Prostate gland (tissue), 2 donors: Measurements from ENCODE around the gene ATP10B. TPM values are rescaled to one million over a fixed set of nuclear protein-coding genes. Genes with fewer than 3 reads are reported as not detected.
"Not testable (repeated sequence)": the region's sequence is repeated elsewhere in the genome, so short reads cannot be mapped to it uniquely, and the experiment has no call there.

Experiments used
- DNase-seq: peaks from one replicate; pipeline ENCODE4 v3.0.0-alpha.2; 2019; ENCODE audit warnings: low spot score
- H3K27ac ChIP-seq, 2 donors: fragments of 200-600 bp; sonication (generic); 2 replicates each; pipeline ENCODE4 v1.5.1; 2017 to 2019
- H3K27me3 ChIP-seq: fragments of 200-600 bp; sonication (generic); replicated peaks from 2 replicates; pipeline ENCODE4 v1.5.1; 2019; ENCODE audit not compliant: insufficient read depth
- H3K36me3 ChIP-seq, 2 donors: fragments of 200-600 bp; sonication (generic); 1 replicate in 1 of 2; 2 replicates in 1 of 2; pipeline versions ENCODE4 v1.5.1 to v1.8.1; 2017 to 2019
- H3K4me1 ChIP-seq: fragments of 200-600 bp; sonication (generic); replicated peaks from 2 replicates; pipeline ENCODE4 v1.5.1; 2019
- H3K4me3 ChIP-seq, 2 donors: fragments of 200-600 bp; sonication (generic); 2 replicates each; pipeline ENCODE4 v1.5.1; 2017 to 2019
- H3K9me3 ChIP-seq: fragments of 200-600 bp; sonication (generic); 2 replicates; pipeline ENCODE4 v1.5.1; 2017
- CTCF ChIP-seq, 4 experiments: fragments of 200-600 bp in 2 of 4; fragments of 450-650 bp in 2 of 4; sonication (generic) in 2 of 4; IDR thresholded peaks; 1 replicate in 3 of 4; 2 replicates in 1 of 4; pipeline ENCODE4 v1.5.1; 2016 to 2019; ENCODE audit warnings: antibody characterized with exemption in 4 of 4, mild to moderate bottlenecking in 2 of 4, moderate library complexity in 2 of 4
- POLR2A ChIP-seq: fragments of 450-650 bp; IDR thresholded peaks from one replicate; pipeline ENCODE4 v1.6.1; 2016; ENCODE audit warnings: antibody characterized with exemption, mild to moderate bottlenecking
- POLR2AphosphoS5 ChIP-seq: sonication (generic); formaldehyde crosslinking; IDR thresholded peaks from one replicate; pipeline ENCODE4 v1.6.1; 2017; ENCODE audit warnings: antibody characterized with exemption
- WGBS: methylation state at CpG from one replicate; pipeline ENCODE4 v1.1.5; 2018; 5-methylcytosine and 5-hydroxymethylcytosine counted together
- intact Hi-C: fragments of 100-400 bp; cut with DNase I; formaldehyde crosslinking; loops from one replicate; pipeline ENCODE4 v1.14.2; 2022
- total RNA-seq, 2 donors: library from RNA; depleted of rRNA; stranded (reverse); fragments of >200 nt; gene quantifications; one replicate each; pipeline ENCODE4 v1.1.0, GENCODE V29; 2016

ATP10B gene
- total RNA-seq, 2 donors from 2014 or later, result 0.74 TPM; not detected in 1

DNA sequence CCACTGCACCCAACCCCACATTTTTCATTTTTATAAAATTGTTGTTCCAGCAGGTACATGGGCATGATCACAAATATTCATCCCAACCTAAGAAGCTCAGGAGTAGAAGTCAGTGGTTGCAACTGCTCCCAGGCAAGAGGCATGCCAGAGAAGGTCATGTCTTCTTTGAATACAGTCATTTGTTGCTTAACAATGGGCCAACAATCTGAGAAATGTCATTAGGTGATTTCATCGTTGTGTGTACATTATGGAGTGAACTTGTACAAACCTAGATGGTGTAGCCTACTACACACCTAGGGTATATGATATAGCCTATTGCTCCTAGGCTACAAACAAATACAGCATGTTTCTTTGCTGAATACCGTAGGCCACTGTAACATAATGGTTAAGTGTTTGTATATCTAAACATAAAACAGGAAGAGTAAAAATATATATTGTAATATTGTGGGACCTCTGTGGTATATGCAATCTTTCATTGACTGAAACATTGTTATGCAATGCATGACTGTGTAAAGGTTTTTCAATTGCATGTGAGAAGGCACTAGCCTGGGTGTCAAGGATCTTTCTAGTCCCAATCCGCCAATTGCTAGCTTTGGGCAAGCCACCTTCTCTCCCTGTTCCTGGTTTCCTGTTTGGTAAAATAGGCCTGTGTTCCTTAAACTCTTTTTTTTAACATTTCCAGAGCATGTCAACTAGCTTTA, 27.6 kb downstream of the ATP10B start:
- Histone ChIP-seq H3K4me3 (no peak overlapping the region), H3K9me3 (no peaks in the 10 kb centered on the region), H3K36me3 (no peaks in the 10 kb centered on the region), H3K4me1 (no peaks in the 10 kb centered on the region), H3K27ac (no peak overlapping the region), H3K27me3 (no peaks in the 10 kb centered on the region)
- no peak for TF ChIP-seq POLR2A
- TF ChIP-seq POLR2AphosphoS5, result no peak
- TF ChIP-seq CTCF (IDR thresholded peaks at IDR 0.05), result no peak
- DNase-seq, result no peak
- WGBS, result 87% methylated on average over 3 of the region's 3 CpGs
- intact Hi-C loops, result no loop called here

DNA sequence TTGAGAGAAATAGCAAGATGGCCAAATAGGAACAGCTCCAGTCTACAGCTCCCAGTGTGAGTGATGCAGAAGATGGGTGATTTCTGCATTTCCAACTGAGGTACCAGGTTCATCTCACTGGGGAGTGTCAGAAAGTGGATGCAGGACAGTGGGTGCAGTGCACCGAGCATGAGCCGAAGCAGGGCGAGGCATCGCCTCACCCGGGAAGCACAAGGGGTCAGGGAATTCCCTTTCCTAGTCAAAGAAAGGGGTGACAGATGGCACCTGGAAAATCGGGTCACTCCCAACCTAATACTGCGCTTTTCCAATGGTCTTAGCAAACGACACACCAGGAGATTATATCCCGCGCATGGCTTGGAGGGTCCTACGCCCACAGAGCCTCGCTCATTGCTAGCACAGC, 39.0 kb downstream of the ATP10B start:
- 95% methylated on average over 12 of the region's 12 CpGs for WGBS
- H3K9me3 ChIP-seq, DNase-seq, H3K27ac ChIP-seq, H3K4me1 ChIP-seq, H3K27me3 ChIP-seq, H3K4me3 ChIP-seq, intact Hi-C loops, H3K36me3 ChIP-seq: not testable (repeated sequence)

DNA sequence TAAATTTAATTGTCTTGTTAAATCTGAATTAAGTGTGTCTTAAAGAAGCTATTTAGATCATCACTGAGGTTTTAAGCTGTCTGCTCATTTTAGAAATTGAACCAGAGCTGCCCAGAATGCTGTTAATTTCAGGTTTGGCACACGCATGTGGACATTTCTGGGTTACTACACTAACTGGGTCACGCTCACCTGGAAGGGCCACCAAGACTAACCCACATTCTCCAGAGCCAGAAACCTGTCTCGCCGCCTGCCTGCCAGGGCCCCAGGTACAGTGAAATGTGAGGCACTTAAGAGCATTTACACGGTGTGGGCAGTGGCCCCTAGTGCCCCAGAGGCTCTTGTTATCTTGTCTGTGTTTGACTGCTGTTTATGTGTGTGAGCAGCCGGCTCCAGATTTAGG, 46.6 kb downstream of the ATP10B start:
- Histone ChIP-seq H3K36me3 (no peaks in the 10 kb centered on the region), H3K9me3 (no peaks in the 10 kb centered on the region), H3K27ac (no peak overlapping the region), H3K4me1 (no peaks in the 10 kb centered on the region), H3K4me3 (no peak overlapping the region), H3K27me3 (peaks cover 2% of the 10 kb centered on the region)
- DNase-seq, result no peak
- intact Hi-C loops, result no loop called here
- no peak for TF ChIP-seq CTCF (IDR thresholded peaks at IDR 0.05)
- TF ChIP-seq POLR2A, result no peak
- no peak for TF ChIP-seq POLR2AphosphoS5
- WGBS, result 22% methylated on average over 6 of the region's 6 CpGs

DNA sequence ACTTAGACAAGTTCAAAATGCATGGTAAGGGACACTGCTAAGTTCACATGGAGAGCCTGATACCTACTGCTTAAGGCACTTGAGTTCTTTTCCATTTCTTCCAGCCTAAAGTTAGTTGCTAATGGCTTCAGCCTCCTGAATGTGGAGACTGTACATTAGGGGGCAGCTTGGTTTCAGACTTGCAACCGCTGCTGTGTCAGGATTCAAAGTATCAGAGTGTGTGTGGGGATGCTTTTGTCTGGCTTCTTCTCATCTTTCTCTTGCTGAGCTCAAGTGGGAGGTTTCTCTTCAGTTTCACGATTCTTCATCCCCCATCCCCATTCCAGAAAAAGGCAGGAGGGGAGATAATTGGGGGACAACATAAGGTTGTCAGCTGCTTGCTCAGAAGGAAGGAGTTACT, 49.4 kb downstream of the ATP10B start:
- Histone ChIP-seq H3K4me3 (no peak overlapping the region), H3K36me3 (no peaks in the 10 kb centered on the region), H3K27ac (no peak overlapping the region), H3K9me3 (no peaks in the 10 kb centered on the region), H3K4me1 (no peaks in the 10 kb centered on the region), H3K27me3 (peaks cover 2% of the 10 kb centered on the region)
- intact Hi-C loops, result no loop called here
- TF ChIP-seq POLR2AphosphoS5, result no peak
- no peak for TF ChIP-seq POLR2A
- TF ChIP-seq CTCF (IDR thresholded peaks at IDR 0.05), result no peak
- DNase-seq, result no peak
- 40% methylated on average over 2 of the region's 2 CpGs for WGBS

GRCh38 chr5:160800375-160801275, 51.4 kb downstream of the ATP10B start:
- WGBS, result 52% methylated on average over 4 of the region's 4 CpGs
- no peak overlapping the region for H3K27ac ChIP-seq
- TF ChIP-seq POLR2A, result no peak
- TF ChIP-seq CTCF (IDR thresholded peaks at IDR 0.05), result no peak
- no peak for TF ChIP-seq POLR2AphosphoS5
- intact Hi-C loops, result no loop called here
- no peaks in the 10 kb centered on the region for H3K36me3 ChIP-seq
- no peak overlapping the region for H3K4me3 ChIP-seq
- no peaks in the 10 kb centered on the region for H3K4me1 ChIP-seq
- no peak for DNase-seq
- H3K27me3 ChIP-seq, result peaks cover 2% of the 10 kb centered on the region
- no peaks in the 10 kb centered on the region for H3K9me3 ChIP-seq
